GM23338 (cell line): ENCODE measurements around the gene RPP40. TPM values are rescaled to one million over a fixed set of nuclear protein-coding genes. Genes with fewer than 3 reads are reported as not detected.

Experiments
- ATAC-seq: fragments of 200-7000 bp; cut with Tn5 transposase; 3 replicates; pipeline ENCODE4 v1.9.1; 2020
- DNase-seq: peaks from one replicate; pipeline ENCODE4 v3.0.0-alpha.2; 2015; ENCODE audit warnings: low spot score
- H2AFZ ChIP-seq: fragments of 200-600 bp; sonication (generic); 2 replicates; pipeline ENCODE4 v1.8.0; 2016; ENCODE audit warnings: antibody characterized with exemption, mild to moderate bottlenecking, moderate library complexity
- H3F3A ChIP-seq: fragments of 200-600 bp; sonication (generic); replicated peaks from 2 replicates; pipeline ENCODE4 v1.8.0; 2017; ENCODE audit warnings: antibody characterized with exemption, mixed run types, low read depth
- H3K27ac ChIP-seq: fragments of 200-600 bp; sonication (generic); 2 replicates; pipeline ENCODE4 v1.6.1; 2016; ENCODE audit warnings: low read depth
- H3K27me3 ChIP-seq: fragments of 200-600 bp; sonication (generic); 2 replicates; pipeline ENCODE4 v1.8.0; 2016; ENCODE audit warnings: mild to moderate bottlenecking, mixed run types, moderate library complexity; ENCODE audit not compliant: insufficient read depth
- H3K36me3 ChIP-seq: fragments of 200-600 bp; sonication (generic); 2 replicates; pipeline ENCODE4 v1.8.0; 2016; ENCODE audit warnings: mild to moderate bottlenecking; ENCODE audit not compliant: insufficient read depth
- H3K4me1 ChIP-seq: fragments of 200-600 bp; sonication (generic); 2 replicates; pipeline ENCODE4 v1.8.0; 2016; ENCODE audit warnings: mild to moderate bottlenecking, moderate library complexity; ENCODE audit not compliant: insufficient read depth
- H3K4me2 ChIP-seq: fragments of 200-600 bp; sonication (generic); 2 replicates; pipeline ENCODE4 v1.7.1; 2017; ENCODE audit warnings: mixed run types
- H3K4me3 ChIP-seq: fragments of 200-600 bp; sonication (generic); 2 replicates; pipeline ENCODE4 v1.6.1; 2016; ENCODE audit warnings: mixed run types
- H3K79me2 ChIP-seq: fragments of 200-600 bp; sonication (generic); replicated peaks from 2 replicates; pipeline ENCODE4 v1.8.0; 2017; ENCODE audit warnings: mild to moderate bottlenecking; ENCODE audit not compliant: insufficient read depth
- H3K9me2 ChIP-seq: fragments of 200-600 bp; sonication (generic); 2 replicates; pipeline ENCODE4 v1.8.0; 2017; ENCODE audit not compliant: insufficient read depth
- H4K20me1 ChIP-seq: fragments of 200-600 bp; sonication (generic); replicated peaks from 2 replicates; pipeline ENCODE4 v1.8.0; 2017; ENCODE audit warnings: mild to moderate bottlenecking; ENCODE audit not compliant: insufficient read depth
- H3K27ac Mint-ChIP-seq: 2 replicates; pipeline ENCODE4 v1.8.0; 2020; ENCODE audit warnings: inconsistent platforms, mild to moderate bottlenecking, moderate library complexity, mixed read lengths
- H3K27me3 Mint-ChIP-seq: 3 replicates; pipeline ENCODE4 v1.8.0; 2022; ENCODE audit warnings: low read depth, mild to moderate bottlenecking, moderate library complexity, mixed read lengths, inconsistent platforms; ENCODE audit not compliant: insufficient read depth, poor library complexity
- H3K36me3 Mint-ChIP-seq: 3 replicates; pipeline ENCODE4 v1.8.0; 2021; ENCODE audit warnings: low read depth, mild to moderate bottlenecking, inconsistent platforms, moderate library complexity, mixed read lengths
- H3K4me1 Mint-ChIP-seq: 3 replicates; pipeline ENCODE4 v1.8.0; 2020; ENCODE audit warnings: mild to moderate bottlenecking, inconsistent platforms, mixed read lengths
- H3K4me3 Mint-ChIP-seq: 3 replicates; pipeline ENCODE4 v1.8.0; 2021; ENCODE audit warnings: moderate library complexity, mild to moderate bottlenecking, inconsistent platforms, mixed read lengths
- H3K9me3 Mint-ChIP-seq: 3 replicates; pipeline ENCODE4 v1.8.0; 2020; ENCODE audit warnings: moderate library complexity, mild to moderate bottlenecking, inconsistent platforms, mixed read lengths
- EZH2phosphoT487 ChIP-seq: fragments of 200-600 bp; sonication (generic); IDR thresholded peaks from one replicate; pipeline ENCODE4 v1.8.1; 2018; ENCODE audit warnings: antibody characterized with exemption; ENCODE audit not compliant: unreplicated experiment
- JUNB ChIP-seq: IDR thresholded peaks from one replicate; pipeline ENCODE4 v1.6.1; 2016; ENCODE audit warnings: antibody characterized with exemption; ENCODE audit not compliant: unreplicated experiment
- NANOG ChIP-seq: IDR thresholded peaks from 2 replicates; pipeline ENCODE4 v1.6.1; 2016; ENCODE audit warnings: antibody characterized with exemption, borderline replicate concordance
- STAT1 ChIP-seq: IDR thresholded peaks from one replicate; pipeline ENCODE4 v1.6.1; 2016; ENCODE audit warnings: antibody characterized with exemption; ENCODE audit not compliant: unreplicated experiment
- ZNF114 ChIP-seq: fragments of 250-450 bp; sonication (Bioruptor Pico); IDR thresholded peaks from 2 replicates; pipeline ENCODE4 v1.5.0; 2020; ENCODE audit warnings: mild to moderate bottlenecking, moderate library complexity
- polyA plus RNA-seq: library from polyadenylated mRNA; unstranded; fragments of >200 nt; fragmentation: Nextera tagmentation; extraction: Ambion mirVana; gene quantifications from 2 replicates; pipeline ENCODE4 v1.2.1, GENCODE V29; 2016
- total RNA-seq: library from RNA; depleted of rRNA; stranded (reverse); fragments of >200 nt; shearing (Covaris generic); gene quantifications from 2 replicates; pipeline ENCODE4 v1.2.3, GENCODE V29; 2014
- TF ChIP-seq, protein P1 (sequence below): fragments of 250-450 bp; sonication (Bioruptor Pico); IDR thresholded peaks from 2 replicates; pipeline ENCODE4 v1.5.0; 2020; ENCODE audit warnings: mild to moderate bottlenecking, moderate library complexity

Gene RPP40
- total and polyA plus RNA-seq, 2 experiments from 2014 or later = 39.3 to 40.4 TPM

DNA sequence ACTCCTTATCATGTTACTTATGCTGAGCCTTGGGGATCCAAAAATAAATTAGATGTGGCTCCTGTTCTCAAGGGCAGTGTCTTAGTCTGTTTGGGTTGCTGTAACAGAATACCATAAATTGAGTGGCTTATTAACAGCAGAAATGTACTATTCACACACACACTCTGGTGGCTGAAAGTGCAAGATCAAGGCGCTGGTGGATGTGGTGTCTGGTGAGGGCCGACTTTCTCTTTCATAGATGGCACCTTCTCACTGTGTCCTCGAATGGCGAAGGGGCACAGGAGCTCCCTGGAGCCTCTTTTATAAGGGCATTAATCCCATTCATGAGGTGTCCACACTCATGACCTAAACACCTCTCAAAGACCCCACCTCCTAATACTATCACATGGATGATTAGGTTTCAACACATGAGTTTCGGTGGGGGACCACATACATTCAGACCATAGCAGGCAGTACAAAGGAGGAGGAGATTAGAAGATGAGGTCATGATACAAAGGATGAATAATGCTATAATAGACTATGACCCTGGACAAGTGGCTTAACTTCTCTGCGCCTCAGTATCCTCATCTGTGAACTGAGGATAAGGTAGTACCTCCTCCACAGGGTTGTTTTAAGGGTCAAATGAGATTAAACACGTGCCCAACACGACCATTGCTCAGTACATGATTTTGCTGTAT lies 34.1 kb downstream of the RPP40 start:
- Histone ChIP-seq H3K79me2 (no peaks in the 10 kb centered on the region), H3K4me1 (peaks cover 7% of the 10 kb centered on the region; the same call in 1 of the 2 replicates), H3K27ac (no peak overlapping the region), H3K36me3 (no peaks in the 10 kb centered on the region), H4K20me1 (no peaks in the 10 kb centered on the region), H3K9me2 (no peaks in the 10 kb centered on the region), H3K27me3 (no peaks in the 10 kb centered on the region), H2AFZ (no peak overlapping the region), H3K4me2 (no peak overlapping the region), H3K4me3 (no peak overlapping the region), H3F3A (no peaks in the 10 kb centered on the region)
- Mint-ChIP-seq H3K4me1 (peaks cover 26% of the 10 kb centered on the region), H3K27me3 (peaks cover 10% of the 10 kb centered on the region), H3K36me3 (no peaks in the 10 kb centered on the region), H3K27ac (no peak overlapping the region), H3K9me3 (no peaks in the 10 kb centered on the region), H3K4me3 (no peak overlapping the region)
- DNase-seq (no peak), ATAC-seq (no peak)
- no peak for TF ChIP-seq JUNB
- no peak for TF ChIP-seq STAT1
- no peak for TF ChIP-seq EZH2phosphoT487
- no peak for TF ChIP-seq ZNF114 (CRISPR knock-in tag)
- TF ChIP-seq, protein P1, sequence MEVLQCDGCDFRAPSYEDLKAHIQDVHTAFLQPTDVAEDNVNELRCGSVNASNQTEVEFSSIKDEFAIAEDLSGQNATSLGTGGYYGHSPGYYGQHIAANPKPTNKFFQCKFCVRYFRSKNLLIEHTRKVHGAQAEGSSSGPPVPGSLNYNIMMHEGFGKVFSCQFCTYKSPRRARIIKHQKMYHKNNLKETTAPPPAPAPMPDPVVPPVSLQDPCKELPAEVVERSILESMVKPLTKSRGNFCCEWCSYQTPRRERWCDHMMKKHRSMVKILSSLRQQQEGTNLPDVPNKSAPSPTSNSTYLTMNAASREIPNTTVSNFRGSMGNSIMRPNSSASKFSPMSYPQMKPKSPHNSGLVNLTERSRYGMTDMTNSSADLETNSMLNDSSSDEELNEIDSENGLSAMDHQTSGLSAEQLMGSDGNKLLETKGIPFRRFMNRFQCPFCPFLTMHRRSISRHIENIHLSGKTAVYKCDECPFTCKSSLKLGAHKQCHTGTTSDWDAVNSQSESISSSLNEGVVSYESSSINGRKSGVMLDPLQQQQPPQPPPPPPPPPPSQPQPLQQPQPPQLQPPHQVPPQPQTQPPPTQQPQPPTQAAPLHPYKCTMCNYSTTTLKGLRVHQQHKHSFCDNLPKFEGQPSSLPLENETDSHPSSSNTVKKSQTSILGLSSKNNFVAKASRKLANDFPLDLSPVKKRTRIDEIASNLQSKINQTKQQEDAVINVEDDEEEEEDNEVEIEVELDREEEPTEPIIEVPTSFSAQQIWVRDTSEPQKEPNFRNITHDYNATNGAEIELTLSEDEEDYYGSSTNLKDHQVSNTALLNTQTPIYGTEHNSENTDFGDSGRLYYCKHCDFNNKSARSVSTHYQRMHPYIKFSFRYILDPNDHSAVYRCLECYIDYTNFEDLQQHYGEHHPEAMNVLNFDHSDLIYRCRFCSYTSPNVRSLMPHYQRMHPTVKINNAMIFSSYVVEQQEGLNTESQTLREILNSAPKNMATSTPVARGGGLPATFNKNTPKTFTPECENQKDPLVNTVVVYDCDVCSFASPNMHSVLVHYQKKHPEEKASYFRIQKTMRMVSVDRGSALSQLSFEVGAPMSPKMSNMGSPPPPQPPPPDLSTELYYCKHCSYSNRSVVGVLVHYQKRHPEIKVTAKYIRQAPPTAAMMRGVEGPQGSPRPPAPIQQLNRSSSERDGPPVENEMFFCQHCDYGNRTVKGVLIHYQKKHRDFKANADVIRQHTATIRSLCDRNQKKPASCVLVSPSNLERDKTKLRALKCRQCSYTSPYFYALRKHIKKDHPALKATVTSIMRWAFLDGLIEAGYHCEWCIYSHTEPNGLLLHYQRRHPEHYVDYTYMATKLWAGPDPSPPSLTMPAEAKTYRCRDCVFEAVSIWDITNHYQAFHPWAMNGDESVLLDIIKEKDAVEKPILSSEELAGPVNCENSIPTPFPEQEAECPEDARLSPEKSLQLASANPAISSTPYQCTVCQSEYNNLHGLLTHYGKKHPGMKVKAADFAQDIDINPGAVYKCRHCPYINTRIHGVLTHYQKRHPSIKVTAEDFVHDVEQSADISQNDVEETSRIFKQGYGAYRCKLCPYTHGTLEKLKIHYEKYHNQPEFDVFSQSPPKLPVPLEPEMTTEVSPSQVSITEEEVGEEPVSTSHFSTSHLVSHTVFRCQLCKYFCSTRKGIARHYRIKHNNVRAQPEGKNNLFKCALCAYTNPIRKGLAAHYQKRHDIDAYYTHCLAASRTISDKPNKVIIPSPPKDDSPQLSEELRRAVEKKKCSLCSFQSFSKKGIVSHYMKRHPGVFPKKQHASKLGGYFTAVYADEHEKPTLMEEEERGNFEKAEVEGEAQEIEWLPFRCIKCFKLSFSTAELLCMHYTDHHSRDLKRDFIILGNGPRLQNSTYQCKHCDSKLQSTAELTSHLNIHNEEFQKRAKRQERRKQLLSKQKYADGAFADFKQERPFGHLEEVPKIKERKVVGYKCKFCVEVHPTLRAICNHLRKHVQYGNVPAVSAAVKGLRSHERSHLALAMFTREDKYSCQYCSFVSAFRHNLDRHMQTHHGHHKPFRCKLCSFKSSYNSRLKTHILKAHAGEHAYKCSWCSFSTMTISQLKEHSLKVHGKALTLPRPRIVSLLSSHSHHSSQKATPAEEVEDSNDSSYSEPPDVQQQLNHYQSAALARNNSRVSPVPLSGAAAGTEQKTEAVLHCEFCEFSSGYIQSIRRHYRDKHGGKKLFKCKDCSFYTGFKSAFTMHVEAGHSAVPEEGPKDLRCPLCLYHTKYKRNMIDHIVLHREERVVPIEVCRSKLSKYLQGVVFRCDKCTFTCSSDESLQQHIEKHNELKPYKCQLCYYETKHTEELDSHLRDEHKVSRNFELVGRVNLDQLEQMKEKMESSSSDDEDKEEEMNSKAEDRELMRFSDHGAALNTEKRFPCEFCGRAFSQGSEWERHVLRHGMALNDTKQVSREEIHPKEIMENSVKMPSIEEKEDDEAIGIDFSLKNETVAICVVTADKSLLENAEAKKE (CRISPR knock-in tag) = no peak
- no peak for TF ChIP-seq NANOG
